ENCODE results near the gene UQCR10.
A peak's percentile ranks its signal among the peaks of the same experiment; 100 is the strongest.

Gene UQCR10

GRCh38 chr22:29765905-29766631, 1.1 kb upstream of the UQCR10 start:
- no peak for DNase-seq (ENCODE audit: low read depth)

- peak; percentile 90 for DNase-seq (ENCODE audit: low read depth)
These were observed 468 bp upstream of the UQCR10 start, which contains the start of gene ZMAT5 for GRCh38 chr22:29766632-29767170. ZMAT5 (minus strand) TSS chr22:29767007; CDS start chr22:29748544, 18,463 bp downstream.

GRCh38 chr22:29768052-29768693, 1.0 kb downstream of the UQCR10 start:
- DNase-seq (ENCODE audit: low read depth) = no peak

GRCh38 chr22:29769723-29770321, 2.7 kb downstream of the UQCR10 start:
- DNase-seq (ENCODE audit: low read depth) = no peak

GRCh38 chr22:29772170-29772641, 5.0 kb downstream of the UQCR10 start:
- no peak for DNase-seq (ENCODE audit: low read depth)

GRCh38 chr22:29773233-29773632, 6.1 kb downstream of the UQCR10 start:
- DNase-seq (ENCODE audit: low read depth) = no peak

- DNase-seq (ENCODE audit: low read depth) = no peak
These were observed 13.1 kb downstream of the UQCR10 start for GRCh38 chr22:29780220-29780619.

- DNase-seq (ENCODE audit: low read depth) = no peak
These were observed 13.8 kb downstream of the UQCR10 start for GRCh38 chr22:29780748-29781676.

- no peak for DNase-seq (ENCODE audit: low read depth)
These were observed 15.1 kb downstream of the UQCR10 start for GRCh38 chr22:29782061-29782845.

GRCh38 chr22:29784451-29785361, 17.5 kb downstream of the UQCR10 start:
- DNase-seq (ENCODE audit: low read depth) = no peak

- no peak for DNase-seq (ENCODE audit: low read depth)
These were observed 18.9 kb downstream of the UQCR10 start for GRCh38 chr22:29786031-29786430.

GRCh38 chr22:29787371-29787980, 20.3 kb downstream of the UQCR10 start:
- DNase-seq (ENCODE audit: low read depth) = no peak

GRCh38 chr22:29788339-29789279, 21.4 kb downstream of the UQCR10 start:
- no peak for DNase-seq (ENCODE audit: low read depth)

GRCh38 chr22:29790061-29790460, 22.9 kb downstream of the UQCR10 start:
- no peak for DNase-seq (ENCODE audit: low read depth)

GRCh38 chr22:29793396-29793795, 26.2 kb downstream of the UQCR10 start:
- no peak for DNase-seq (ENCODE audit: low read depth)

- no peak for DNase-seq (ENCODE audit: low read depth)
These were observed 28.5 kb downstream of the UQCR10 start for GRCh38 chr22:29795663-29796062.

- no peak for DNase-seq (ENCODE audit: low read depth)
These were observed 30.2 kb downstream of the UQCR10 start for GRCh38 chr22:29797351-29797750.

- no peak for DNase-seq (ENCODE audit: low read depth)
These were observed 31.1 kb downstream of the UQCR10 start for GRCh38 chr22:29798318-29798717.

All from T-helper 22 cell (primary cell).